GM23338 (cell line): ENCODE measurements around the gene TXNDC2. TPM values are rescaled to one million over a fixed set of nuclear protein-coding genes. Genes with fewer than 3 reads are reported as not detected.

Experiments used
- ATAC-seq: fragments of 200-7000 bp; cut with Tn5 transposase; 3 replicates; pipeline ENCODE4 v1.9.1; 2020
- DNase-seq: peaks from one replicate; pipeline ENCODE4 v3.0.0-alpha.2; 2015; ENCODE audit warnings: low spot score
- H2AFZ ChIP-seq: fragments of 200-600 bp; sonication (generic); 2 replicates; pipeline ENCODE4 v1.8.0; 2016; ENCODE audit warnings: antibody characterized with exemption, mild to moderate bottlenecking, moderate library complexity
- H3F3A ChIP-seq: fragments of 200-600 bp; sonication (generic); replicated peaks from 2 replicates; pipeline ENCODE4 v1.8.0; 2017; ENCODE audit warnings: antibody characterized with exemption, mixed run types, low read depth
- H3K27ac ChIP-seq: fragments of 200-600 bp; sonication (generic); 2 replicates; pipeline ENCODE4 v1.6.1; 2016; ENCODE audit warnings: low read depth
- H3K27me3 ChIP-seq: fragments of 200-600 bp; sonication (generic); 2 replicates; pipeline ENCODE4 v1.8.0; 2016; ENCODE audit warnings: mild to moderate bottlenecking, mixed run types, moderate library complexity; ENCODE audit not compliant: insufficient read depth
- H3K36me3 ChIP-seq: fragments of 200-600 bp; sonication (generic); 2 replicates; pipeline ENCODE4 v1.8.0; 2016; ENCODE audit warnings: mild to moderate bottlenecking; ENCODE audit not compliant: insufficient read depth
- H3K4me1 ChIP-seq: fragments of 200-600 bp; sonication (generic); 2 replicates; pipeline ENCODE4 v1.8.0; 2016; ENCODE audit warnings: mild to moderate bottlenecking, moderate library complexity; ENCODE audit not compliant: insufficient read depth
- H3K4me2 ChIP-seq: fragments of 200-600 bp; sonication (generic); 2 replicates; pipeline ENCODE4 v1.7.1; 2017; ENCODE audit warnings: mixed run types
- H3K4me3 ChIP-seq: fragments of 200-600 bp; sonication (generic); 2 replicates; pipeline ENCODE4 v1.6.1; 2016; ENCODE audit warnings: mixed run types
- H3K79me2 ChIP-seq: fragments of 200-600 bp; sonication (generic); replicated peaks from 2 replicates; pipeline ENCODE4 v1.8.0; 2017; ENCODE audit warnings: mild to moderate bottlenecking; ENCODE audit not compliant: insufficient read depth
- H3K9me2 ChIP-seq: fragments of 200-600 bp; sonication (generic); 2 replicates; pipeline ENCODE4 v1.8.0; 2017; ENCODE audit not compliant: insufficient read depth
- H4K20me1 ChIP-seq: fragments of 200-600 bp; sonication (generic); replicated peaks from 2 replicates; pipeline ENCODE4 v1.8.0; 2017; ENCODE audit warnings: mild to moderate bottlenecking; ENCODE audit not compliant: insufficient read depth
- H3K27ac Mint-ChIP-seq: 2 replicates; pipeline ENCODE4 v1.8.0; 2020; ENCODE audit warnings: inconsistent platforms, mild to moderate bottlenecking, moderate library complexity, mixed read lengths
- H3K27me3 Mint-ChIP-seq: 3 replicates; pipeline ENCODE4 v1.8.0; 2022; ENCODE audit warnings: low read depth, mild to moderate bottlenecking, moderate library complexity, mixed read lengths, inconsistent platforms; ENCODE audit not compliant: insufficient read depth, poor library complexity
- H3K36me3 Mint-ChIP-seq: 3 replicates; pipeline ENCODE4 v1.8.0; 2021; ENCODE audit warnings: low read depth, mild to moderate bottlenecking, inconsistent platforms, moderate library complexity, mixed read lengths
- H3K4me1 Mint-ChIP-seq: 3 replicates; pipeline ENCODE4 v1.8.0; 2020; ENCODE audit warnings: mild to moderate bottlenecking, inconsistent platforms, mixed read lengths
- H3K4me3 Mint-ChIP-seq: 3 replicates; pipeline ENCODE4 v1.8.0; 2021; ENCODE audit warnings: moderate library complexity, mild to moderate bottlenecking, inconsistent platforms, mixed read lengths
- H3K9me3 Mint-ChIP-seq: 3 replicates; pipeline ENCODE4 v1.8.0; 2020; ENCODE audit warnings: moderate library complexity, mild to moderate bottlenecking, inconsistent platforms, mixed read lengths
- EZH2 ChIP-seq: fragments of 200-600 bp; sonication (generic); IDR thresholded peaks from one replicate; pipeline ENCODE4 v1.8.0; 2017; ENCODE audit warnings: antibody characterized with exemption, mild to moderate bottlenecking, low read depth; ENCODE audit not compliant: unreplicated experiment
- JUNB ChIP-seq: IDR thresholded peaks from one replicate; pipeline ENCODE4 v1.6.1; 2016; ENCODE audit warnings: antibody characterized with exemption; ENCODE audit not compliant: unreplicated experiment
- ZNF462 ChIP-seq: fragments of 250-450 bp; sonication (Bioruptor Pico); IDR thresholded peaks from 2 replicates; pipeline ENCODE4 v1.5.0; 2020; ENCODE audit warnings: mild to moderate bottlenecking, moderate library complexity
- polyA plus RNA-seq: library from polyadenylated mRNA; unstranded; fragments of >200 nt; fragmentation: Nextera tagmentation; extraction: Ambion mirVana; gene quantifications from 2 replicates; pipeline ENCODE4 v1.2.1, GENCODE V29; 2016
- total RNA-seq: library from RNA; depleted of rRNA; stranded (reverse); fragments of >200 nt; shearing (Covaris generic); gene quantifications from 2 replicates; pipeline ENCODE4 v1.2.3, GENCODE V29; 2014

Gene TXNDC2
- total and polyA plus RNA-seq, 2 experiments from 2014 or later, result 0.16 TPM; not detected in 1

DNA sequence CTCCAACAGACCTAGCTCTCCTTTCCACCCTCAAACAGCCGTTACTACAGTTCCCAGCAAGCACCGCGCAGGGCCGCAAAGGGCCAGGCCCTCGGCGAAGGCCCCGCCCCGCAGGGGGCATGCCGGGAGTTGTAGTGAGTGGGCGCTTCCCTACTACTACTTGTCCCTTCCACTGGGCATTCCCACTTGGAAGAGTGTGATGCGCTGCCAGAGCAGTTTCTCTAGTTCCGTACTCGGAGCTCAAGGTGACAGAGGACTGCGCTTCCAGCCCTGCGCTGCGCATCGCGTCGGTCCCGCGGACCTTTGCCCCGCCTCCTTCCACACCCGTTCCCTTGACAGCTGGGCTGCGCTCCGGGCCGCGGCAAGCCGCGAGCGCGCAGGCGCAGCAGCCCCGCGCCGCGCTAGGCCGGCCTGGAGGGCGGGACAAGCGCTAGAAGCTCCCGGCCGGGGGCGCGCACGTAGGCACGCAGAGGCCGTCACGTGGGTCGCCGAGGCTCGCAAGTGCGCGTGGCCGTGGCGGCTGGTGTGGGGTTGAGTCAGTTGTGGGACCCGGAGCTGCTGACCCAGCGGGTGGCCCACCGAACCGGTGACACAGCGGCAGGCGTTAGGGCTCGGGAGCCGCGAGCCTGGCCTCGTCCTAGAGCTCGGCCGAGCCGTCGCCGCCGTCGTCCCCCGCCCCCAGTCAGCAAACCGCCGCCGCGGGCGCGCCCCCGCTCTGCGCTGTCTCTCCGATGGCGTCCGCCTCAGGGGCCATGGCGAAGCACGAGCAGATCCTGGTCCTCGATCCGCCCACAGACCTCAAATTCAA, 28.0 kb downstream of the TXNDC2 start, which contains the start of gene VAPA (continued):
- no peak for TF ChIP-seq EZH2
- no peak for TF ChIP-seq JUNB

GRCh38 chr18:9914334-9914583, 28.5 kb downstream of the TXNDC2 start:
- Histone ChIP-seq H3K4me2 (peak overlapping the region; percentile 61; the same call in 1 of the 2 replicates), H3K4me1 (peaks cover 46% of the 10 kb centered on the region), H3F3A (no peaks in the 10 kb centered on the region), H3K27ac (peak overlapping the region; percentile 85), H2AFZ (0 out of 2 replicates have a peak overlapping the region, but pooled peaks have one; percentile 40), H3K27me3 (no peaks in the 10 kb centered on the region), H3K4me3 (peak overlapping the region; percentile 84), H3K79me2 (peaks cover 46% of the 10 kb centered on the region), H3K36me3 (no peaks in the 10 kb centered on the region), H3K9me2 (no peaks in the 10 kb centered on the region), H4K20me1 (peaks cover 30% of the 10 kb centered on the region)
- H3K27me3 Mint-ChIP-seq, result peaks cover 2% of the 10 kb centered on the region
- ATAC-seq, result peak; percentile 16
- peak; percentile 52 for DNase-seq
- no peak for TF ChIP-seq ZNF462 (CRISPR knock-in tag)
- no peak overlapping the region for H3K27ac Mint-ChIP-seq
- peaks cover 18% of the 10 kb centered on the region for H3K4me1 Mint-ChIP-seq
- no peaks in the 10 kb centered on the region for H3K9me3 Mint-ChIP-seq
- H3K36me3 Mint-ChIP-seq, result peaks cover 3% of the 10 kb centered on the region; the same call in 1 of the 3 replicates
- peak overlapping the region; percentile 83; the same call in 2 of the 3 replicates for H3K4me3 Mint-ChIP-seq
